HG02759 (cell line): ENCODE results near the gene CACNB4.
A peak's percentile ranks its signal among the peaks of the same experiment; 100 is the strongest.
"Not testable (repeated sequence)": the region's sequence is repeated elsewhere in the genome, so short reads cannot be mapped to it uniquely, and the experiment has no call there.

Experiments
- ATAC-seq: cut with Tn5 transposase; IDR thresholded peaks from one replicate; pipeline ENCODE4 v1.9.1; 2021; ENCODE audit warnings: mild to moderate bottlenecking, moderate library complexity; ENCODE audit not compliant: unreplicated experiment

CACNB4 gene

DNA sequence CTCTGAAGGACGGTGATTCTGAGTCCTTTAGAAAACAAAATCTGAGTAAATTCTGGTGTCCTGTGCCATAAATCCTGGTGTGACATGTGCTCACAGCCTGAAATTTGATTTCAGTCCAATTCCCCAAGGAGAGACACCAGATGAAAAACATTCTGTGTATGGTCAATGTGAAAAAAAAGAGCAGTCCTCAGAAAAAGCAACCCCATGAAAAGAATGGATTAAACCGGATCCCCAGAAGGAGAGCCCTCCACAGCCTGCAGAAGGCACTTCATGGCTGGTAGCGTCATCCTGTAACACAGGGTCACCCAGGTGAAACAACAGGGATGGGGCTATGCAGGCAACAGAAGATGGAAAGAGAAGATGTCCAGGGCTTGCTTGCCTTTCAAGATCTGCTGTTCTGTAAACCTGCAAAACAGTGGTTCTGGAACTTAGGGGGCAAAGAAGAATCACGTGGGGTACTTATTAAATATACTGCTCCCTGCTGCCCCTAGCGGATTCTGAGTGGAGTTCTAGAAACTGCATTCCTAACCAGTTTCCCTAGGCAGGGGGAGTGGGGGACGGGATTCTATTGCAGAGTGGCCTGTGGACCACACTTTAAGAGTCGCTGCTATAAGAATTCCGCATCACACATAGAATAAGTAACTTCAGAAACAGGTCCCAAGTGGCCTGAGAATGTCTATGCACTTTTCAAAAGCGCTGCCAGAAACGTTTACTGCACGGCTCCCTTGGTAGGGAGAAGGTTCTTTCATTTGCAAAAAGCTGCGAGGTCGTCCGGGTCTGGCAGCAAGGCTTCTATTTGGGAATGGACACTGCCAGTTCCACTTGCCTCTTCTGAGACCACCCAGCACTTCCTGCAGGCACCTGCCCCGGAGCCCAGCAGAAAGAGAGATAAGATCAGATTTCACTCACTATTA is 151.7 kb downstream of the CACNB4 start:
- peak; percentile 71 for ATAC-seq

GRCh38 chr2:151946250-151946884 is 152.5 kb downstream of the CACNB4 start:
- ATAC-seq, result no peak

GRCh38 chr2:151945602-151946001 is 153.2 kb downstream of the CACNB4 start:
- no peak for ATAC-seq

DNA sequence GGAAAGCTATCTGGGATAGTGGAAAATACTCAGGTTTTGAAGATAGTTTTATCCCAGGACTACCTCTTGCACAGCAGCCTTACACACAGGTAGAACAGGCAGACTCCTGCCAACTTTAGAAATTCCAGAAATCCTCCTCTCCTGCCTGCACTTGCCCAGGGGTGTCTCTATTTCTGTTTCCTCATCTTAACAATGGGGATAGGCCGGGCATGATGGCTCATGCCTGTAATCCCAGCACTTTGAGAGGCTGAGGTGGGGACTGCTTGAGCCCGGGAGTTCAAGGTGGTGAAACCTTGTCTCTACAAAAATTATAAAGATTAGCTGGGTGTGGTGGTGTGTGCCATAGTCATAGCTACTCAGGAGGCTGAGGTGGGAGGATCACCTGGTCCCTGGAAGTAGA is 153.7 kb downstream of the CACNB4 start:
- no peak for ATAC-seq

DNA sequence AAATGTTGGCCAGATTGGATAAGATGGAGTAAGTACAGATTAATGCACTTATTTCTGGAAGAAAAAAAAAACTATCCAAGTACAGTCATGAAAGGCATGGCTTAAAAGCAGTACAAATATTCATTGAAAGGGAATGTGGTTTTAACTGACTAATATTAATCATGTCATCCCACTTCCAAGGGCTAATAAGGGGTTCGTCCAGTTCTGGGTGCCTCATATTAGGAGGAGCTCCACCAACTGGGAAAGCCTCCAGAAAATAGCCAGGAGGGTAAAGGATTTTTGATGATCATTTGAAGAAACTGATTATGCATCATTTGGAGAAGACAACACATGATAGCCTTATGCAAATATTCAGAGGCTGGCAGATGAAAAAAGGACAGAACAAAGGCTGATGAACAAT is 155.4 kb downstream of the CACNB4 start:
- no peak for ATAC-seq

- ATAC-seq, result not testable (repeated sequence)
Observed at GRCh38 chr2:151942540-151943205, 156.2 kb downstream of the CACNB4 start.

- ATAC-seq, result no peak
Observed at GRCh38 chr2:151937966-151938365, 160.9 kb downstream of the CACNB4 start.

DNA sequence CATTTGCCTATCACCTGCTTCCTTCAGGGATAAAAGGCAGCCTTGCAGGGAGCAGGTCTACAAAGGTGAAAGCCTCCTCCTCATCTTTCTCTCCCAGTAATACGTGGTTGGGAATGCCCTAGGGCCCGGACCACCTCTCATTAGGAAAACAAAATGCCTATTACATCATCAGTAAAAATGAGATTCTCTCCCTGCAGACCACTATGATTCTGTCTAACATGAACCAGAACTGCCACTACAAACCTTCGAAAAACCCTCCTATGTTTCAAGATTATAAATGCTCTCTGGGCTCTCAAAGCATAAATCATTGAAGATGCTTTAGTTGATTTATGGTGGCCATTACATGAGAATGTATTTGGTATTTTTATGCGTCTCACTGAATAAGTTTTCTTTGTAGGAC is 162.2 kb downstream of the CACNB4 start:
- ATAC-seq, result no peak

DNA sequence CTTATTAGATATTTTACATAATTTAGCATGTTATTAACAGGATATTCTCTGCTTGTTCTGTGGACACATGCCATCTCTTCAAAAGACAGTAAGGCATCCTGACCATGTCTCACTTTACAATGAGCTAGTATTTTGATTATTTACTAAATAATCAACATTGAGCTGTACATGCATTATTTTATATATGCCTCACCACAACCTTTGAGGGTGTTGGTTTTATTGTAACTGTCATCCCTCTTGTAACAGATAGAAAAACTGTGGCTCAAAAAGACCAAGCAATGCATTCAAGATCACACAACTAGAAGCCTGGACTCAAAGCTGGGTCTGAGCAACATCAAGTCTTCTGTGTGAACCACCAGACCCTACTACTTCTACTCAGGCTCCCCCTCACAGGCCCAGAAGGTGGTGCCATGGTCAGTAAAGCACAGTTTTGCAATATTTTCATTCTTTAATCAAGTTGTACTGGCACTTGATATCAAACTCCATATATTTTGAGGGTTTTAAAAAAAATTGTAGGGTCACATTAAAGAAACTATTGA is 165.5 kb downstream of the CACNB4 start:
- ATAC-seq, result no peak

DNA sequence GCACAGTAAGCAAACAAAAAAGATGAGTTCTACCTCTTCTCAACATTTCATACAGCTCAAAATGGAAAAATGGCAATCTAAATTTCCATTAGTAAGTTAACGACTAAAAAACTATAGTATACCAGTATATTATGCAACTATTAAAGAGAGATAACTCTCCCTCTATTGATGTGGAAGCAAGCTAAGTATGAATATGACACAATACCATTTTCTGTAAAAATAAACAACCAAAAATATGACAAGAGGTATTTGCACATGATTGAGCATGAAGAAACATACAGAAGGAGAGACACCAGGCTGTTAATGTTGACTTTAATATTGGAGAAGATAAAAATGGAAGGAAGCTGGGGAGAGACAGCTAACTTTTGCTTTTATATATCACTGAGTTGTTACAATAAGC is 167.1 kb downstream of the CACNB4 start:
- no peak for ATAC-seq

DNA sequence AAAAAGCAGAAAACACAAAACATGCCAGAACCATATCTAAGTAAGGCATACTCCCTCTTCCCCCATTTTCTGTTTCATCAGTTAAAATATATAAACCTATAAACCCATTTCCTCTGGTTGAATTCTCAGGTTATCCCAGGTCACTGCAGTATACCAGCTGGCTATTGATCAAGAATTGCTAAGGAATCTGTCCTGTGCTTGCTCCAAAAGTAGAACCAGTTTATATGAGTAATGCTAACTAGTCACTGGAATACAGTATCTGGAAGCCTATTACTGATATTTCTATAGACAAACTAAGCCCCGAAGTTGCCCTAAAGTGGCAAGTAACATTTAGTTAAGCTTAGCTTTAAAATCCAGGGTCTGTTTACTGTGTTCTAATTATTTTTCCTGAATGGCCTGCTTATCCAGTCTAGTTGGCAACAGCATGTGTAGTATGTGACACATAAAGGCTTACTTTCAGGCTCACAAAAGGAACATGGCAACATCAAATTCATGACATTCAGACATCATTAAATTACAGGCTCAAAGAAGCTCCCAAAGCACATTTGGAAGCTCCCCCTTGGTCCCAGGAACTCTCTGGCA is 167.7 kb downstream of the CACNB4 start:
- no peak for ATAC-seq

DNA sequence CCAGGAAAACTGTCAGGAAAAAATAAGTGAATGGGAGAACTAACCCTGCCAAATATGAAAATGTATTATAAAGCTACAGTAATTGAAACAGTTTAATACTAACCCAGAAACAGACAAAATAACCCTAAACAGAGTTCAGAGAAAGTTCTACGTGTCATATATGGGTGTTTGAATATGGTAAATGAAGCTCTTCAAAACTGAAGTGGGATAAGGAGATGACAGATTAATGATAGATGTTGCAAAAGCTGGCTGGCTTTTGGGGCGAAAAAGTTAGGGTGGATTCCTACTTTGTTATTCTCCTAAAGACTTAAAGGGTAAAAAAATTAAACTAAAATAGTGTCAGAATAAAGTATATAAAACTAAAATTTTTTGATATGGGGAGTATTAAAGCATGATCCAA is 168.8 kb downstream of the CACNB4 start:
- no peak for ATAC-seq

DNA sequence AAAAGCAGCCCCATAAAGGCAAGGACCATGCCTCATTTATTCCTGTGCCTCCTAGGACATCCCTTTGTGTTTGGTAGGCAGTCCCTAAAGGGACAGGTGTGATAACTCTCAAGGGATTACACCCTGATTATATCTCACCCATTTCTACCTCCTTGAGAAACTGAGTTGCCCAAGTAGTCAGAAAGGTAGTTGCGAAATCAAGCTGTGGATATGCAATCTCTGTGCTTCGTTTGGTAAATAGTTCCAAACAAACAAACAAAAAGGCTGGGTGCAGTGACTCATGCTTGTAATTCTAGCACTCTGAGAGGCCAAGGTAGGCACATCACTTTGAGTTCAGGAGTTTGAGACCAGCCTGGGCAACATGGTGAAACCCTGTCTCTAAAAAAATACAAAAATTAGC is 170.5 kb downstream of the CACNB4 start:
- no peak for ATAC-seq

- ATAC-seq, result no peak
Observed at GRCh38 chr2:151927501-151928221, 171.2 kb downstream of the CACNB4 start.

DNA sequence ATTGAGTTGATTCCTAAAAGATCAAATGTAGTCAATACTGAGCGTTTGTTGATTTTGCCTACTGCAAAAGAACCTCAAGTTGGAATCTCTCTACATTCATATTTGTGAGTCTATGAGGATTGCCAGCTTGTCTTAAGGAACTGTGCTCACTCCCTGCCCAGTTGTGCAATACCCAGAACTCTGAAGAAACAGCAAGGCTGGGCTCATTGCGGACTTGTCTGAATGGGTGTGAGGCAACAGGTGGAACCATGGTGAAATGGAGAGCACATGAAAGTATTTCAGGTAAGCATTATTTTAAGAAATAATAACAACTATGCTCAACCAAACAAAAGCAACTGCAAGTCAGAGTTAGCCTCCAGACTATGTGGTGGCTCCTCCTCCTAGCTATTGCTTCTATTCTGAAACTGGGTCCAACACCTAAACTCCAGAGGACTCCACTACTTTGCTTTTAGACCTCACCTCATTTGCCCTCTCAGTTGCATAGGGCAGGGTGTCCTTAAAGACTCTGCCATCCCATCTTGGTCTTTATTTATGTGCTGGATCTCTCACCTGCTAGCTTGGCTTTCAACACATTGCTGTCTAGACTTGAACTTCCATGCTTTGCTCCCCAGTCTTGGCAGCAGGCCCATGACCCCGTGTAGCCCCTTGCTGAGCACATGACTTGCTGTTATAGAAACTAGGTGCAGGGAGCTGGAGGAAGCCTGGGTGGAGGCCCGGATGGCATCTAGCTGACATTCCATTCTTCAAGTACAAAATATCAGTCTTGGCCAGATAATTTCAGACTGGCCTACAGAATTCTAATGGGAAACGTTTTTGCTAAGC is 175.8 kb downstream of the CACNB4 start:
- no peak for ATAC-seq

DNA sequence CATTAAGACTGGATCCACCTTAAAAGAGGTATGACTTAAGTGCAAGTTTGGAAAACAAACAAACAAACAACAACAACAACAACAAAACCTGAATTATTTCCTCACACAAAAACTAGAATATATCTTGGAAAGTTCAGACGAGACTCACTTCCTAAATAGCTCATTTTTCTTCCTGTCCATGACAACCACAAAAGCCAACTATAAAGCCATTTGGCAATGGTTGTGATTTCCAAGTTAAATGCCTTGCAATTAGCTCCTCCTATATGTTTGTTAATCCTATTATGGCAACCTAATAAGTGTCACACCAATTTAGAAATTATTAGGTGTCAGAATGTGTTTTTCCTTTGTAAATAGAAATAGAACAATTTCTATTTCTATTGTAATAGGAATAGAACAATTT is 179.1 kb downstream of the CACNB4 start:
- ATAC-seq, result no peak

- ATAC-seq, result peak; percentile 53
Observed at GRCh38 chr2:151918308-151918707, 180.5 kb downstream of the CACNB4 start.

DNA sequence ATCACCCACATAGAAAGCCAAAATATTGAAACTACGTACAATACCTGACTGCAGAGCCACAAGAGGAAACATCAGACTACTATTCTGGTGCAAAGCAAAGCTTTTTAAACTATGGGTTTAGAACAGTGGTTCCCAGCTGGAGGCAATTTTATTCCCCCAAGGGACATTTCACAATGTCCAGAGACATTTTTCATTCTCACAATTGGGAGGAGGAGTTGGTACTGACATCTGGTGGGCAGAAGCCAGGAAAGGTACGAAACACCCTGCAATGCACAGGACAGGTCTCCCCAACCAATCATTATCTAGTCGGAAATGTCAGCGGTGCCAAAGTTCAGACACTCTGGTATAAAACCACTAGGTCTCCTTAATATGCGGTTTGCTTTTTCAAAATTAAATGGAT is 182.2 kb downstream of the CACNB4 start:
- no peak for ATAC-seq

DNA sequence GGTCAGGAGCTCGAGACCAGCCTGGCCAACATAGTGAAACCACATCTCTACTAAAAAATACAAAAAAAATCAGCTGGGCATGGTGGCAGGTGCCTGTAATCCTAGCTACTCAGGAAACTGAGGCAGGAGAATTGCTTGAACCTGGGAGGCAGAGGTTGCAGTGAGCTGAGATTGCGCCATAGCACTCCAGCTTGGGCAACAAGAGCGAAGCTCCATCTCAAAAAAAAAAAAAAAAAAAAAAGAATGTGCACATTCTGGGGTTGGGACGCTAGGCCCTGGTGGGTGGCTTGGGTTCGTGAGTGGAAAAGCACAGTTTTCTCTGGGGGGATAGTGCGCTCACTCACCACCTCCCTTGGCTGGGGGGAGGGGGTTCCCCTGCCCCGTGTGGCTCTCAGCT is 183.2 kb downstream of the CACNB4 start:
- ATAC-seq, result not testable (repeated sequence)
